Colonic mucosa (tissue), 4 donors: ENCODE data around the gene NKAIN2. TPM values are rescaled to one million over a fixed set of nuclear protein-coding genes. Genes with fewer than 3 reads are reported as not detected.

Experiments used
- DNase-seq: peaks from one replicate; pipeline ENCODE4 v3.0.0-alpha.2; 2020
- H3K27ac ChIP-seq: fragments of 200-600 bp; one replicate; pipeline ENCODE4 v1.8.0; 2021
- H3K27me3 ChIP-seq: fragments of 200-600 bp; one replicate; pipeline ENCODE4 v1.8.0; 2021
- H3K36me3 ChIP-seq: fragments of 200-600 bp; one replicate; pipeline ENCODE4 v1.8.0; 2021
- H3K4me1 ChIP-seq: fragments of 200-600 bp; one replicate; pipeline ENCODE4 v1.8.0; 2021; ENCODE audit warnings: mild to moderate bottlenecking
- H3K4me3 ChIP-seq: fragments of 200-600 bp; one replicate; pipeline ENCODE4 v1.8.0; 2021
- H3K9ac ChIP-seq, 2 donors: one replicate each; pipeline ENCODE4 v1.7.0; 2013; ENCODE audit warnings: control low read depth in 2 of 2, low read depth in 2 of 2, low read length in 2 of 2
- H3K9me3 ChIP-seq: fragments of 200-600 bp; one replicate; pipeline ENCODE4 v1.8.0; 2021
- intact Hi-C: fragments of 100-400 bp; cut with DNase I; formaldehyde crosslinking; loops from one replicate; pipeline ENCODE4 v1.14.1; 2022
- total RNA-seq, 2 donors: library from RNA; stranded (reverse); fragmentation: NEBNext Ultra II Directional in 1 of 2; extraction: Animal tissue kit (Norgen Biotek cat#: 25700) in 1 of 2; gene quantifications; one replicate each; pipeline ENCODE4 v1.2.1, GENCODE V29; 2021
- TF ChIP-seq, protein P1 (sequence below): fragments of 200-600 bp; IDR thresholded peaks from one replicate; pipeline ENCODE4 v1.8.0; 2022; ENCODE audit warnings: antibody characterized with exemption, mild to moderate bottlenecking
- donor health status: healthy.
- donor health status: DM: no; HTN: no; CAD: no.
- donor health status: DM: no; HTN: no; CAD: no.

The NKAIN2 gene
- total RNA-seq, 2 donors from 2014 or later, result 0.21 TPM; not detected in 1

DNA sequence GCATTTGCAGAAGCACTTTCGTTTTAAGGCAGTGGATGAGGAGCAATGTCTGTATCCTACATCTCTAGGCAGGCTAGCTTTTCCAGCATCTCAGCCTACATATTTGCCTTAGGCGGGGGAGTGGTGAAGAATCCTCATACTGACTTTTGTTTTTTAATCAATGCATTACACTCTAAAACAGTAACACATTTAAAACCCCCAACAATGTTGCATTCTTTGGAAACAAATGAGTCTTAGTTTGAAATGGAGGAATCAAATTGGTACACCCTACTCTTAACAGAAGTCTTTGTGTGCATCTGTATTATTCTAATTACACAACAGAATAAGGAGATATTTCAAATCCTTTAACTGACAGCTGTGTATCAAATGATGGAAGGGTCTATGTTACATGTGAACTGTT lies 9.0 kb downstream of the NKAIN2 start:
- no peak for DNase-seq
- intact Hi-C loops, result no loop called here
- no peaks in the 10 kb centered on the region for H3K27me3 ChIP-seq
- no peaks in the 10 kb centered on the region for H3K4me1 ChIP-seq
- no peak overlapping the region for H3K4me3 ChIP-seq
- no peak overlapping the region for H3K9ac ChIP-seq
- H3K27ac ChIP-seq, result no peak overlapping the region
- H3K9me3 ChIP-seq, result no peaks in the 10 kb centered on the region
- H3K36me3 ChIP-seq, result no peaks in the 10 kb centered on the region
- TF ChIP-seq, protein P1, sequence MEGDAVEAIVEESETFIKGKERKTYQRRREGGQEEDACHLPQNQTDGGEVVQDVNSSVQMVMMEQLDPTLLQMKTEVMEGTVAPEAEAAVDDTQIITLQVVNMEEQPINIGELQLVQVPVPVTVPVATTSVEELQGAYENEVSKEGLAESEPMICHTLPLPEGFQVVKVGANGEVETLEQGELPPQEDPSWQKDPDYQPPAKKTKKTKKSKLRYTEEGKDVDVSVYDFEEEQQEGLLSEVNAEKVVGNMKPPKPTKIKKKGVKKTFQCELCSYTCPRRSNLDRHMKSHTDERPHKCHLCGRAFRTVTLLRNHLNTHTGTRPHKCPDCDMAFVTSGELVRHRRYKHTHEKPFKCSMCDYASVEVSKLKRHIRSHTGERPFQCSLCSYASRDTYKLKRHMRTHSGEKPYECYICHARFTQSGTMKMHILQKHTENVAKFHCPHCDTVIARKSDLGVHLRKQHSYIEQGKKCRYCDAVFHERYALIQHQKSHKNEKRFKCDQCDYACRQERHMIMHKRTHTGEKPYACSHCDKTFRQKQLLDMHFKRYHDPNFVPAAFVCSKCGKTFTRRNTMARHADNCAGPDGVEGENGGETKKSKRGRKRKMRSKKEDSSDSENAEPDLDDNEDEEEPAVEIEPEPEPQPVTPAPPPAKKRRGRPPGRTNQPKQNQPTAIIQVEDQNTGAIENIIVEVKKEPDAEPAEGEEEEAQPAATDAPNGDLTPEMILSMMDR, result no peak

DNA sequence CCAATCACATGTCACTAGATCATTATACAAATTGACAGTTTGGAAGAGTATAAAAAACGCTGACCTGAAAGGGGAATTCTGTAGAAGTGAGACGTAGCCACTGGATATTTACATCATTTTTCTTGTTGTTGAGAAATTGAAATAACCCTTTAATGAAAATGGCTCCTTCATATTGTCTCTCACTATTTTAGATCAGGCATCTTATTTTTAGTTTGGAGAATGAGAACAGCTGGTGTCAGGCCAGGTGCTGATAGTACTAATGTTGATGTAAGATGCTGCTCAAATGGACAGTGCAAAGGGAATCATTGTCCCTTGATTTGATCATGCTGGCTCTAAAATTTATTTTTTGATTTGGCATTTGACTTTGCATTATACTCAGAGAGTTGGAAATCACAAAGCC lies 17.4 kb downstream of the NKAIN2 start:
- DNase-seq, result no peak
- no peak overlapping the region for H3K9ac ChIP-seq
- no peaks in the 10 kb centered on the region for H3K27me3 ChIP-seq
- TF ChIP-seq, protein P1, result no peak
- intact Hi-C loops, result no loop called here
- no peak overlapping the region for H3K27ac ChIP-seq
- H3K4me3 ChIP-seq, result no peak overlapping the region
- no peaks in the 10 kb centered on the region for H3K9me3 ChIP-seq
- H3K4me1 ChIP-seq, result no peaks in the 10 kb centered on the region
- no peaks in the 10 kb centered on the region for H3K36me3 ChIP-seq

DNA sequence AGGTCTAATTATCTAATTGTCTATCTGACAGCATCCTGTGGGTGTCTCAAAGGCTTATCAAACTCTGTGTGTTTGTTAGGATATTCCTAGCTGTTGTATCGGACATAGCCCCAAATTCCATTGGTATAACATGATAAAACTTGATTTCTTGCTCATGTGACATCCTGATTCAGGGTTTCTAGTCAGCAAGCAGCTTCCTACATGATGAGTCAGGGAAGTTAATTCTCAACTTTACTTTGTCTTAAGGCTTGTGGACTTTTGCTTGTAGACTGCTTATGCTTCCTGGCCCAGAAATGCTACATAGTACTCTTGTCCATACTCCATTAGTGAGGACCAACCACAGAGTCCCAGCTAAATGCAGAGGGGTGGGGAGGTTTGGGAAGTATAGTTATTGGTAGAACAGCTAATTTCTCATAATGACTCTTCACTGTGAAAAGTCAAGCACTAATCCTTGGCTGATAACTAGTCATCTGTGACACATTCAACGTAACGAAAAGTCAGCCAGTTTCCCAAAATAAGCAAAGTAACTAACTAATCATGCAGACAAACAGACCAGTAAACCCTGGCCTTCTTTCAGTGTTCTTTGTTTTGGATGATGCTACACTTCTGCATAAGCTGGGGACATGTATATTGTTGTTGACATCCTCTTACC lies 25.8 kb downstream of the NKAIN2 start:
- intact Hi-C loops, result no loop called here
- Histone ChIP-seq H3K9me3 (no peaks in the 10 kb centered on the region), H3K27ac (no peak overlapping the region), H3K9ac (no peak overlapping the region), H3K27me3 (no peaks in the 10 kb centered on the region), H3K4me3 (no peak overlapping the region), H3K36me3 (no peaks in the 10 kb centered on the region), H3K4me1 (no peaks in the 10 kb centered on the region)
- no peak for DNase-seq
- TF ChIP-seq, protein P1, result no peak

DNA sequence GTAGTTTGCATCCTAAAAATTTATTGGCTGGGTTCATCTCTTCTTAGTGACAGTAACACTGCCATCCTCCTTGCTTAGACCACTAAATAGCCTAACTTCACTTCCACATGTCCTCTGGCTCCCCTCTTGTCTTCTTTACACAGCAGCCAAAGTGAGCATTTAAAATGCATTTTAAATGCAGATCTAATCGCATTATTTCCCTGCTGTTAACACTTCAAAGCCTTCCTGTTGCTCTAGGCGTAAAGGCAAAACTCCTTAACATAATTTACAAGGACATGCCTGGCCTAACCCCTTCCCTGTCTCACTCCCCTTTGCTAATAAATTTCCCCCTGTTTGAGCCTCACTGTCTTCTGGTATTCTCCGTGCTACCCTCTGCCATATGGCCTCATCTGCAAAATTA lies 26.5 kb downstream of the NKAIN2 start:
- Histone ChIP-seq H3K36me3 (no peaks in the 10 kb centered on the region), H3K4me1 (no peaks in the 10 kb centered on the region), H3K4me3 (no peak overlapping the region), H3K9ac (no peak overlapping the region), H3K27ac (no peak overlapping the region), H3K27me3 (no peaks in the 10 kb centered on the region), H3K9me3 (no peaks in the 10 kb centered on the region)
- no peak for DNase-seq
- TF ChIP-seq, protein P1, result no peak
- intact Hi-C loops, result no loop called here

DNA sequence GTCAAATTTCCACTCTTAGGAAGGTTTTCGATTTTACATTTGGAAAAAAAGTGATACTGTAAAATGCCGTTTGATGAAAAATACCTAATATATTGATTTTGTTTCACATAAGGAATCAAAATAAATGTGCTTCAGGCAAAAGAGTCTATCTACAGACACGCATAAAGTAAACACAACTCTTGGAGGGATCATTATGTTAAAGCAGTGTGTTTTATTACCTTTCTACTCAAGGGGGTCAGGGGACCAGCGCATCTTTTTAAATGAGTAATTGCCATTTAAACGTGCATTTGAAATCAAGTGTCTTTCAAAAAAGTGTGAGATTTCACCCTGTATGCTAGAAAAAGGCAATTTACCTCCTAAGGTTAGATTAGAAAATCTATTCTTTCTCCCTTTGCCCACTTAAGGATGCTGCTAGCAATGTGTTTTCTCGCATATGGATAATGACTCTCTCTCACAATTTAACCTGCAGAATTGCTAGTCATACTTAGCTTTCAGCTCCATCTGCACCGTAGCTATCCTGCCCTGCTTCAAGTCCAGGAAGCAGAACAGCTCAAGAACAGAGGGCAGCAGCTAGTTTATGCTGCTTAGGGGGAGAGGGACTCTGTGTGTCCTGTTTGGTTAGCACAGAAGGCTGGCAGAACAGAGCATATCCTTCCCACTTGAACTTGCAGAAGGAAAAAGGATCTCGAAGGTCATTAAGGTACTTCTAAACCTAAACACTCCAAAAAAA lies 35.0 kb downstream of the NKAIN2 start:
- H3K4me3 ChIP-seq, result no peak overlapping the region
- TF ChIP-seq, protein P1, result no peak
- no peaks in the 10 kb centered on the region for H3K9me3 ChIP-seq
- H3K27ac ChIP-seq, result no peak overlapping the region
- H3K27me3 ChIP-seq, result no peaks in the 10 kb centered on the region
- no peak for DNase-seq
- H3K36me3 ChIP-seq, result no peaks in the 10 kb centered on the region
- no peak overlapping the region for H3K9ac ChIP-seq
- no peaks in the 10 kb centered on the region for H3K4me1 ChIP-seq
- intact Hi-C loops, result no loop called here
